Small intestine (tissue), 7 donors: ENCODE results near the gene PTPRK. TPM values are rescaled to one million over a fixed set of nuclear protein-coding genes. Genes with fewer than 3 reads are reported as not detected.

Source experiments
- DNase-seq, 2 donors: peaks; one replicate each; pipeline versions ENCODE4 v3.0.0 to v3.0.0-alpha.2; 2013
- FAIRE-seq: peaks from 2 replicates; lab custom pipeline; 2012; peaks lifted over from hg19 to GRCh38; lab: Jason Lieb, UNC
- H3K27ac ChIP-seq, 3 donors: one replicate each; pipeline ENCODE4 v1.5.1; 2013; ENCODE audit warnings: low read length in 2 of 3, mild to moderate bottlenecking in 2 of 3, control low read depth in 1 of 3, inconsistent platforms in 1 of 3, low read depth in 1 of 3, moderate library complexity in 1 of 3
- H3K27me3 ChIP-seq, 3 donors: one replicate each; pipeline ENCODE4 v1.6.1; 2013; ENCODE audit warnings: low read length in 3 of 3, inconsistent platforms in 1 of 3; ENCODE audit not compliant: control insufficient read depth in 3 of 3, insufficient read depth in 3 of 3
- H3K36me3 ChIP-seq, 3 donors: one replicate each; pipeline ENCODE4 v1.6.1; 2013; ENCODE audit warnings: low read length in 3 of 3, inconsistent platforms in 1 of 3, low read depth in 1 of 3, mild to moderate bottlenecking in 1 of 3, moderate library complexity in 1 of 3; ENCODE audit not compliant: control insufficient read depth in 3 of 3, insufficient read depth in 2 of 3
- H3K4me1 ChIP-seq, 3 donors: one replicate each; pipeline ENCODE4 v1.6.1; 2013; ENCODE audit warnings: low read length in 2 of 3, inconsistent platforms in 1 of 3, low read depth in 1 of 3, mild to moderate bottlenecking in 1 of 3, moderate library complexity in 1 of 3; ENCODE audit not compliant: control insufficient read depth in 3 of 3, insufficient read depth in 2 of 3
- H3K4me3 ChIP-seq, 3 donors: one replicate each; pipeline ENCODE4 v1.5.1; 2013; ENCODE audit warnings: low read length in 3 of 3, control low read depth in 1 of 3, inconsistent platforms in 1 of 3, low read depth in 1 of 3, mild to moderate bottlenecking in 1 of 3, moderate library complexity in 1 of 3
- H3K9me3 ChIP-seq, 2 donors: one replicate each; pipeline ENCODE4 v1.6.1; 2013; ENCODE audit warnings: low read depth in 1 of 2, low read length in 1 of 2; ENCODE audit not compliant: control insufficient read depth in 2 of 2, insufficient read depth in 1 of 2
- WGBS, 3 donors: extraction: QIAGEN DNeasy Blood & Tissue Kit; methylation state at CpG; one replicate each; pipeline ENCODE4 v1.1.7; 2013; 5-methylcytosine and 5-hydroxymethylcytosine counted together
- polyA plus RNA-seq, 4 donors: library from polyadenylated mRNA; stranded (reverse) in 3 of 4; unstranded in 1 of 4; fragments of 200-250 nt in 3 of 4; fragments of 120-200 nt in 1 of 4; gene quantifications; one replicate each; pipeline versions ENCODE4 v1.2.1 to v1.2.3, GENCODE V29; 2013
- donor health status: healthy with polysubstance abuse.
- donor health status: control.
- donor health status: control.
- donor health status: Bipolar disorder and iron deficiency.
- donor health status: healthy.

The PTPRK gene
- polyA plus RNA-seq, 4 donors = 15.9 to 72.5 (median 20.6) TPM

- no peak overlapping the region for H3K4me3 ChIP-seq
- FAIRE-seq (no peak), DNase-seq (no peak)
- no peaks in the 10 kb centered on the region for H3K36me3 ChIP-seq
- H3K9me3 ChIP-seq = no peaks in the 10 kb centered on the region
- H3K27me3 ChIP-seq = no peaks in the 10 kb centered on the region
- H3K4me1 ChIP-seq = no peaks in the 10 kb centered on the region
- WGBS, 3 donors = 92 to 96% (median 92%) methylated on average over 3 of the region's 3 CpGs
- H3K27ac ChIP-seq = no peak overlapping the region
Measured at GRCh38 chr6:127945434-127946097, 574.8 kb downstream of the PTPRK start.

GRCh38 chr6:127941228-127941627 lies 579.2 kb downstream of the PTPRK start:
- DNase-seq = no peak
- no peaks in the 10 kb centered on the region for H3K36me3 ChIP-seq
- no peak overlapping the region for H3K27ac ChIP-seq
- H3K4me3 ChIP-seq = no peak overlapping the region
- no peaks in the 10 kb centered on the region for H3K4me1 ChIP-seq
- no peaks in the 10 kb centered on the region for H3K27me3 ChIP-seq
- no peaks in the 10 kb centered on the region for H3K9me3 ChIP-seq
- FAIRE-seq = no peak
- WGBS, 3 donors = 18 to 72% (median 48%) methylated on average over 5 of the region's 5 CpGs

- 33 to 43% (median 35%) methylated on average over 3 of the region's 3 CpGs for WGBS, 3 donors
- FAIRE-seq (no peak), DNase-seq (no peak)
- Histone ChIP-seq H3K27ac (no peak overlapping the region), H3K36me3 (no peaks in the 10 kb centered on the region), H3K9me3 (no peaks in the 10 kb centered on the region), H3K4me3 (no peak overlapping the region), H3K27me3 (no peaks in the 10 kb centered on the region), H3K4me1 (no peaks in the 10 kb centered on the region)
Measured at GRCh38 chr6:127939442-127940066, 580.8 kb downstream of the PTPRK start.

- FAIRE-seq (no peak), DNase-seq (no peak)
Measured at GRCh38 chr6:127938701-127939100, 581.7 kb downstream of the PTPRK start.

GRCh38 chr6:127937747-127938146 lies 582.7 kb downstream of the PTPRK start:
- Histone ChIP-seq H3K27ac (peak overlapping the region in 1 of 3 donors; percentile 11), H3K4me1 (no peaks in the 10 kb centered on the region), H3K27me3 (no peaks in the 10 kb centered on the region), H3K4me3 (no peak overlapping the region), H3K9me3 (peaks cover 0 to 5% of the 10 kb centered on the region in 2 donors), H3K36me3 (no peaks in the 10 kb centered on the region)
- no peak for FAIRE-seq
- DNase-seq = no peak

More at GRCh38 chr6:127938701-127939100, 581.7 kb downstream of the PTPRK start:
- Histone ChIP-seq H3K4me3 (no peak overlapping the region), H3K27me3 (no peaks in the 10 kb centered on the region), H3K4me1 (no peaks in the 10 kb centered on the region), H3K27ac (no peak overlapping the region), H3K36me3 (no peaks in the 10 kb centered on the region), H3K9me3 (no peaks in the 10 kb centered on the region)

GRCh38 chr6:127937102-127937501 lies 583.3 kb downstream of the PTPRK start:
- Histone ChIP-seq H3K9me3 (peaks cover 2 to 8% of the 10 kb centered on the region in 2 donors), H3K27me3 (no peaks in the 10 kb centered on the region), H3K27ac (no peak overlapping the region), H3K4me3 (no peak overlapping the region), H3K4me1 (no peaks in the 10 kb centered on the region), H3K36me3 (no peaks in the 10 kb centered on the region)
- no peak for DNase-seq
- WGBS, 3 donors = 81 to 87% (median 83%) methylated on average over 2 of the region's 2 CpGs
- no peak for FAIRE-seq

- Histone ChIP-seq H3K36me3 (no peaks in the 10 kb centered on the region), H3K27ac (peak overlapping the region in 1 of 3 donors; percentile 41), H3K27me3 (no peaks in the 10 kb centered on the region), H3K9me3 (peaks cover 2 to 8% of the 10 kb centered on the region in 2 donors), H3K4me1 (no peaks in the 10 kb centered on the region), H3K4me3 (no peak overlapping the region)
- 63 to 83% (median 77%) methylated on average over 1 of the region's 1 CpG for WGBS, 3 donors
- FAIRE-seq = no peak
- no peak for DNase-seq
Measured at GRCh38 chr6:127934956-127935355, 585.4 kb downstream of the PTPRK start.

GRCh38 chr6:127933852-127934840 lies 586.3 kb downstream of the PTPRK start:
- no peaks in the 10 kb centered on the region for H3K27me3 ChIP-seq
- H3K36me3 ChIP-seq = no peaks in the 10 kb centered on the region
- peak overlapping the region in 2 of 3 donors; percentile 41 to 78 for H3K27ac ChIP-seq
- 69 to 83% (median 79%) methylated on average over 7 of the region's 7 CpGs for WGBS, 3 donors
- FAIRE-seq = no peak
- H3K4me3 ChIP-seq = no peak overlapping the region
- peaks cover 2 to 8% of the 10 kb centered on the region in 2 donors for H3K9me3 ChIP-seq
- H3K4me1 ChIP-seq = no peaks in the 10 kb centered on the region
- peak in 1 of 2 donors; percentile 56 for DNase-seq
